Measurements from ENCODE around the gene TTC13. TPM values are rescaled to one million over a fixed set of nuclear protein-coding genes. Genes with fewer than 3 reads are reported as not detected.
"Not testable (repeated sequence)": the region's sequence is repeated elsewhere in the genome, so short reads cannot be mapped to it uniquely, and the experiment has no call there.

Gene TTC13
- total RNA-seq, 1 donor from 2014 or later: 17.0 TPM

DNA sequence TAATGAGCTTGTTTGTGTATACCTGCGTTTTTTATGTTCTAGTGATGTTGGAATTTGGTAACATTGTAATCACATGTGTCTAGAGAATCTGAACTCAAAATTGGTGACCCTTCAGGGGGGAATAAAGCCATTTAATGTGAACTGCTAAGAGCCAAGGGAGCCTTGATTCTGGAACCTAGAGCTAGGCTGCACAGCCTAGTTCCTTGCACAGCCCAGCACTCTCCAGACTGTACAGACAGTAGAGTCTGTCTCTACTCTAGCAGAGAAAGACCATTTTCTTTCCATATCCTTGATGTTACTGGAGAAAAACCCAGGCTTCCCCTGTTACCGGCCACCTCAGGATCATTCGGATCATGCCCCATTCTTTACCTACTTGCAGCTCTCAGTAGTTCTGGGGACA, 8.8 kb upstream of the TTC13 start:
- Histone ChIP-seq H3K27ac (no peak overlapping the region), H3K4me1 (no peaks in the 10 kb centered on the region), H3K27me3 (ENCODE audit: low read depth) (no peaks in the 10 kb centered on the region), H3K9me3 (no peaks in the 10 kb centered on the region), H3K36me3 (peaks cover 33% of the 10 kb centered on the region), H3K4me3 (no peak overlapping the region)
- TF ChIP-seq, protein P1, sequence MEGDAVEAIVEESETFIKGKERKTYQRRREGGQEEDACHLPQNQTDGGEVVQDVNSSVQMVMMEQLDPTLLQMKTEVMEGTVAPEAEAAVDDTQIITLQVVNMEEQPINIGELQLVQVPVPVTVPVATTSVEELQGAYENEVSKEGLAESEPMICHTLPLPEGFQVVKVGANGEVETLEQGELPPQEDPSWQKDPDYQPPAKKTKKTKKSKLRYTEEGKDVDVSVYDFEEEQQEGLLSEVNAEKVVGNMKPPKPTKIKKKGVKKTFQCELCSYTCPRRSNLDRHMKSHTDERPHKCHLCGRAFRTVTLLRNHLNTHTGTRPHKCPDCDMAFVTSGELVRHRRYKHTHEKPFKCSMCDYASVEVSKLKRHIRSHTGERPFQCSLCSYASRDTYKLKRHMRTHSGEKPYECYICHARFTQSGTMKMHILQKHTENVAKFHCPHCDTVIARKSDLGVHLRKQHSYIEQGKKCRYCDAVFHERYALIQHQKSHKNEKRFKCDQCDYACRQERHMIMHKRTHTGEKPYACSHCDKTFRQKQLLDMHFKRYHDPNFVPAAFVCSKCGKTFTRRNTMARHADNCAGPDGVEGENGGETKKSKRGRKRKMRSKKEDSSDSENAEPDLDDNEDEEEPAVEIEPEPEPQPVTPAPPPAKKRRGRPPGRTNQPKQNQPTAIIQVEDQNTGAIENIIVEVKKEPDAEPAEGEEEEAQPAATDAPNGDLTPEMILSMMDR (IDR thresholded peaks at IDR 0.05): no peak
- no peak for DNase-seq
- ATAC-seq: no peak
- intact Hi-C loops (cut with DNase I): no loop called here

DNA sequence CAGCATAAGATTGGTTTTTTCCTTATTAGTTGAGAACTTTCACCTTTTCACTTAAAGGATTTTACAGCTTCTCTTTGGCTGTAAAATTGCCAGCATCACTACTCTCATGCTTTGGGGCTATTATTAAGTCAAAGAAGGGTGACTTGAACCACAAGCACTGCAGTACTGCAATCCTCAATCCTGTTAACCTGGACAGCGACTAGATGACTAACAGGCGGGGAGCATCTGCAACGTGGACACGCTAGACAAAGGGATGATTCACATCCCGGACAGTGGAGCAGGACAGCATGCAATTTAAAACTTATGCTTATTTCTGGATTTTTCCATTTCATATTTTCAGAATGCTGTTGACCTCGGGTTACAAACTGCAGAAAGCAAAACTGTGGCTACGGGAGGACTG, 8.3 kb upstream of the TTC13 start:
- DNase-seq (no peak), ATAC-seq (no peak)
- H3K4me1 ChIP-seq: no peaks in the 10 kb centered on the region
- no peaks in the 10 kb centered on the region for H3K27me3 ChIP-seq (ENCODE audit: low read depth)
- intact Hi-C loops (cut with DNase I): no loop called here
- no peak overlapping the region for H3K27ac ChIP-seq
- TF ChIP-seq, protein P1 (IDR thresholded peaks at IDR 0.05): no peak
- H3K9me3 ChIP-seq: no peaks in the 10 kb centered on the region
- peaks cover 30% of the 10 kb centered on the region for H3K36me3 ChIP-seq
- H3K4me3 ChIP-seq: no peak overlapping the region

DNA sequence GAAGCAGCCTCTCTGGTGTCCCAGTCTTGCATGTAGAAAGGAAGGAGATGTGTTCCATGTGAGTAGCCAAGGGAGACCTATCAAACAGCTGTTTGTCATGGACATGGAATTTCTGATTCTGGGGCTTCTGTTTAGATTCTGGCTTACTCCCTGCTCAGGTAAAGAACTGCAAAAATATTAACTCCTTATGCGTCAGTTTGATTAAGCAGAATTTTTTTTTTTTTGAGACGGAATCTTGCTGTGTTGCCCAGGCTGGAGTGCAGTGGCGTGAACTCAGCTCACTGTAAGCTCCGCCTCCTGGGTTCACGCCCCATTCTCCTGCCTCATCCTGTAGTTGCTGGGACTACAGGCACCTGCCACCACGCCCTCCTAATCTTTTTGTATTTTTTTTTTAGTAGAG, 7.0 kb upstream of the TTC13 start:
- ATAC-seq: no peak
- no peak for DNase-seq
- no peaks in the 10 kb centered on the region for H3K9me3 ChIP-seq
- no peak overlapping the region for H3K27ac ChIP-seq
- H3K27me3 ChIP-seq (ENCODE audit: low read depth): no peaks in the 10 kb centered on the region
- intact Hi-C loops (cut with DNase I): no loop called here
- H3K4me1 ChIP-seq: peaks cover 4% of the 10 kb centered on the region
- TF ChIP-seq, protein P1 (IDR thresholded peaks at IDR 0.05): no peak
- H3K4me3 ChIP-seq: no peak overlapping the region
- peaks cover 37% of the 10 kb centered on the region for H3K36me3 ChIP-seq

DNA sequence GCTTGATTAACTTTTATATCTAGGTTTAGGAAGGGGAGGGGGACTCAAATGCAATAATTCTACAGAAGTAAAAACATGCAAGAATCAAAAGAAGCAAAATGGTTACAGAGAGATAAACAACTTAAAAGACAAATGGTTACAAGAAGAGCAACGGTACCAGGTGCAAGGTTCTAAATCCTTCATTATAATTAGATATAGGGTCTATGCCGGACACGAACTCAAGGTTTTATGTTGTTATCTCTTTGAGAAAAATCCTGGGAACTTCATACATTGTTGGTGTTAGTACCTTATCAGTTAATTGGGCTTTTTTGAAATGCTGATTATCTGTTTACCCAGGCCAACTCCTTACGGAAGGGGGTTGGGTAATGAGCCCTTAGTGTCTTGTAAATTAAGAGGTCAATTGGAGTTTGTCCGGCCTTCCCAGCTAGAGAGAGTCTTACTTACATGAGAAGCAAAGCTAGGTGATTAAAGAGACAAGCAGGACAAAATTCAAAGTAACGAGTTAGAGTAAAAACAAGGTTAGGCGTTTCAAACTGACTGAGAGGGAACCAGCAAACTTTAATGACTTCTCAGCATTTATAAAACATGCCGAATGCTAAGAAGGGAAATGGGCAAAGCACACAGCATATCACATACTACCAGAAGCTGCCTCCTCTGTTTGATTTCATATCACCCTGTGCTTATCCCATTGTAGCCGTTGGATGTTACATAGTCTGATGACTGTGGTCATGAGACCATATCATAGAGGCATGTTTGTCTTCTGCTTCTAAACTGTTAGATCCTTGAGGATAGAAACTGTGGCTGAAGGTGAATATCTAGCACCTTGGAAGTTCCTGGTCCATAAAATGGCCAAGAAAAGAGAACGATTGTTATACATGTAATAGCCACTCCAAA, 6.2 kb upstream of the TTC13 start:
- ATAC-seq; H3K4me3 ChIP-seq; DNase-seq; intact Hi-C loops (cut with DNase I); H3K9me3 ChIP-seq; H3K27me3 ChIP-seq (ENCODE audit: low read depth); H3K27ac ChIP-seq: not testable (repeated sequence)
- H3K36me3 ChIP-seq: peaks cover 32% of the 10 kb centered on the region
- peaks cover 12% of the 10 kb centered on the region for H3K4me1 ChIP-seq

DNA sequence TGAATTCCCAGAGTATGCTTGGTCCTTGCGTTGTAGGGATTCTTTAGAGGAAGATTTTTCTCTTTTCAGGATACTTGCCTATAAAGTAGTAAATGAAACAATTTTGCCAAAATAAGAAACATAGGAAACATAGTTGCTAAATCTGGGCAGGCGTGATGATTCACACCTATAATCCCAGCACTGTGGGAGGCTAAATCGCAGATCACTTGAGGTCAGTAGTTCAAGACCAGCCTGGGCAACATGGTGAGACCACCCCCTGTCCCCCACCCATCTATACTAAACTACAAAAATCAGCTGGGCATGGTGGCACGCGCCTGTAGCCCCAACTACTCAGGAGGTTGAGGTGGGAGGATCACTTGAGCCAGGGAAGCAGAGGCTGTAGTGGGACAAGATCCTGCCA, 5.2 kb upstream of the TTC13 start:
- intact Hi-C loops (cut with DNase I): no loop called here
- ATAC-seq (no peak), DNase-seq (no peak)
- TF ChIP-seq, protein P1 (IDR thresholded peaks at IDR 0.05): no peak
- Histone ChIP-seq H3K36me3 (peaks cover 26% of the 10 kb centered on the region), H3K27ac (no peak overlapping the region), H3K27me3 (ENCODE audit: low read depth) (no peaks in the 10 kb centered on the region), H3K4me1 (peaks cover 18% of the 10 kb centered on the region), H3K9me3 (no peaks in the 10 kb centered on the region), H3K4me3 (no peak overlapping the region)

GRCh38 chr1:230982696-230983095, 4.0 kb upstream of the TTC13 start:
- Histone ChIP-seq H3K4me3 (no peak overlapping the region), H3K4me1 (peaks cover 22% of the 10 kb centered on the region), H3K27me3 (ENCODE audit: low read depth) (no peaks in the 10 kb centered on the region), H3K9me3 (no peaks in the 10 kb centered on the region), H3K36me3 (peaks cover 26% of the 10 kb centered on the region), H3K27ac (no peak overlapping the region)
- TF ChIP-seq, protein P1 (IDR thresholded peaks at IDR 0.05): no peak
- DNase-seq (no peak), ATAC-seq (no peak)
- intact Hi-C loops (cut with DNase I): no loop called here

Data from lower lobe of right lung (tissue), 2 donors.